ENCODE measurements around the gene TOLLIP.
"Not testable (repeated sequence)": the region's sequence is repeated elsewhere in the genome, so short reads cannot be mapped to it uniquely, and the experiment has no call there.

TOLLIP gene

GRCh38 chr11:1348796-1349326, 39.4 kb upstream of the TOLLIP start:
- no peak for TF ChIP-seq ZNF18 (tag by site-specific recombination; IDR thresholded peaks at IDR 0.05)
- TF ChIP-seq ZNF843 (tag by site-specific recombination; IDR thresholded peaks at IDR 0.05), result no peak
- TF ChIP-seq ZNF561 (tag by site-specific recombination; IDR thresholded peaks at IDR 0.05; ENCODE audit: borderline replicate concordance), result no peak
- no peak for TF ChIP-seq ZBTB21 (tag by site-specific recombination; IDR thresholded peaks at IDR 0.05)
- TF ChIP-seq ZNF48 (tag by site-specific recombination; IDR thresholded peaks at IDR 0.05), result no peak
- TF ChIP-seq ZNF311 (tag by site-specific recombination; IDR thresholded peaks at IDR 0.05; ENCODE audit: borderline replicate concordance), result no peak
- no peak for TF ChIP-seq ZNF692 (tag by site-specific recombination; IDR thresholded peaks at IDR 0.05)
- no peak for TF ChIP-seq ZNF677 (tag by site-specific recombination; IDR thresholded peaks at IDR 0.05)
- no peak for TF ChIP-seq ZBTB11 (tag by site-specific recombination; conservative IDR thresholded peaks at IDR 0.05; ENCODE audit: low read depth)
- TF ChIP-seq ZNF501 (tag by site-specific recombination; IDR thresholded peaks at IDR 0.05), result no peak
- TF ChIP-seq ZNF626 (tag by site-specific recombination; IDR thresholded peaks at IDR 0.05), result no peak
- TF ChIP-seq ZNF670 (tag by site-specific recombination; IDR thresholded peaks at IDR 0.05; ENCODE audit: low read depth), result no peak
- Histone ChIP-seq H3K4me1 (ENCODE audit: control insufficient read depth, insufficient read depth, low read length) (no peaks in the 10 kb centered on the region), H3K36me3 (ENCODE audit: control insufficient read depth in 2 of 2, insufficient read depth in 1 of 2, low read length in 2 of 2) (no peaks in the 10 kb centered on the region), H3K4me3 (ENCODE audit: low read depth, low read length) (no peak overlapping the region), H3K27ac (ENCODE audit: extremely low read depth, low read depth, low read length) (no peak overlapping the region), H3K9me3 (ENCODE audit: control insufficient read depth, insufficient read depth, low read depth, low read length) (no peaks in the 10 kb centered on the region)
- POLR2A ChIA-PET, result interaction anchor here (0.5 kb wide), 1 partner anchor 227 kb away, joined by 4 read pairs; no protein-coding TSS in a partner anchor
- CTCF ChIA-PET, result no interaction called here

GRCh38 chr11:1348146-1348795, 38.8 kb upstream of the TOLLIP start:
- Histone ChIP-seq H3K4me3 (ENCODE audit: low read depth, low read length) (no peak overlapping the region), H3K4me1 (ENCODE audit: control insufficient read depth, insufficient read depth, low read length) (no peaks in the 10 kb centered on the region), H3K27ac (ENCODE audit: extremely low read depth, low read depth, low read length) (no peak overlapping the region), H3K9me3 (ENCODE audit: control insufficient read depth, insufficient read depth, low read depth, low read length) (no peaks in the 10 kb centered on the region), H3K36me3 (ENCODE audit: control insufficient read depth in 2 of 2, insufficient read depth in 1 of 2, low read length in 2 of 2) (no peaks in the 10 kb centered on the region)
- TF ChIP-seq FEZF1 (tag by site-specific recombination; IDR thresholded peaks at IDR 0.05), result no peak
- no peak for TF ChIP-seq KLF9 (tag by site-specific recombination; IDR thresholded peaks at IDR 0.05; ENCODE audit: low read depth)
- no peak for TF ChIP-seq ZNF571 (tag by site-specific recombination; IDR thresholded peaks at IDR 0.05)
- no peak for TF ChIP-seq ZNF138 (tag by site-specific recombination; IDR thresholded peaks at IDR 0.05; ENCODE audit: borderline replicate concordance)
- TF ChIP-seq GLIS2 (tag by site-specific recombination; IDR thresholded peaks at IDR 0.05), result no peak
- no peak for TF ChIP-seq ZBTB7A (tag by site-specific recombination; IDR thresholded peaks at IDR 0.05; ENCODE audit: low read depth)
- TF ChIP-seq ZNF19 (tag by site-specific recombination; IDR thresholded peaks at IDR 0.05; ENCODE audit: low read depth), result no peak
- ChIA-PET POLR2A (no interaction called here), CTCF (no interaction called here)

GRCh38 chr11:1347411-1347999, 38.1 kb upstream of the TOLLIP start:
- H3K9me3 ChIP-seq (ENCODE audit: control insufficient read depth, insufficient read depth, low read depth, low read length); CTCF ChIA-PET; H3K36me3 ChIP-seq (ENCODE audit: control insufficient read depth in 2 of 2, insufficient read depth in 1 of 2, low read length in 2 of 2); H3K4me1 ChIP-seq (ENCODE audit: control insufficient read depth, insufficient read depth, low read length); POLR2A ChIA-PET; H3K27ac ChIP-seq (ENCODE audit: extremely low read depth, low read depth, low read length); H3K4me3 ChIP-seq (ENCODE audit: low read depth, low read length): not testable (repeated sequence)

All from HEK293 (cell line).